Stomach smooth muscle (tissue), 2 donors: Measurements from ENCODE around the gene TMEM245.

Experiments used
- H3K27ac ChIP-seq: one replicate; pipeline ENCODE4 v1.7.0; 2013; ENCODE audit warnings: mild to moderate bottlenecking, low read length, inconsistent platforms
- H3K27me3 ChIP-seq, 2 donors: one replicate each; pipeline ENCODE4 v1.7.0; 2013; ENCODE audit warnings: low read length in 2 of 2; ENCODE audit not compliant: insufficient read depth in 2 of 2, control insufficient read depth in 1 of 2
- H3K36me3 ChIP-seq, 2 donors: one replicate each; pipeline ENCODE4 v1.7.0; 2013; ENCODE audit warnings: low read length in 2 of 2; ENCODE audit not compliant: control insufficient read depth in 2 of 2, insufficient read depth in 2 of 2
- H3K4me1 ChIP-seq: one replicate; pipeline ENCODE4 v1.7.0; 2013; ENCODE audit warnings: low read length; ENCODE audit not compliant: control insufficient read depth, insufficient read depth
- H3K4me3 ChIP-seq, 2 donors: one replicate each; pipeline ENCODE4 v1.7.0; 2013; ENCODE audit warnings: low read length in 2 of 2
- H3K9ac ChIP-seq, 2 donors: one replicate each; pipeline ENCODE4 v1.7.0; 2013; ENCODE audit warnings: low read length in 2 of 2, mild to moderate bottlenecking in 1 of 2
- H3K9me3 ChIP-seq, 2 donors: one replicate each; pipeline ENCODE4 v1.7.0; 2013; ENCODE audit warnings: low read length in 2 of 2; ENCODE audit not compliant: control insufficient read depth in 2 of 2
- donor health status: healthy.
- donor health status: Pancreatic carcinoma.

Gene TMEM245

DNA sequence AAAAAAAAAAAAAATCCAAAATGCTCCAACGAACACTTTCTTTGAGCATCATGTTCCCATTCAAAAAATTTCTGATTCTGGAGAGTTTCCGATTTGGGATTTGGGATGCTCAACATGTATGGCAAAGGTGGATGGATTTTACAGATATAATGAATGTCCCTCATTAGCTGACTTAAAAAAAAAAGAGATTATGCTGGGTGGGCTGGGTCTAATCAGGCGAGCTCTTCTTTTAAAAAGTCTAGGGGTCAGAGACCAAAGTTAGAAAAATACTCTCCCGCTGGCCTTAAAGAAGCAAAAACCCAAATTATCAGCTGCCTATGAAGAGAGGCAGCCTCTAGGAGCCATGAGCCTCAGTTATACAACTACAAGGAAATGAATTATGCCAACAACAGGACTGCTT is 91.3 kb downstream of the TMEM245 start:
- Histone ChIP-seq H3K9me3 (no peaks in the 10 kb centered on the region), H3K36me3 (peaks cover 5 to 15% of the 10 kb centered on the region in 2 donors), H3K4me1 (peaks cover 5% of the 10 kb centered on the region), H3K27ac (no peak overlapping the region), H3K9ac (no peak overlapping the region), H3K27me3 (no peaks in the 10 kb centered on the region), H3K4me3 (no peak overlapping the region)

DNA sequence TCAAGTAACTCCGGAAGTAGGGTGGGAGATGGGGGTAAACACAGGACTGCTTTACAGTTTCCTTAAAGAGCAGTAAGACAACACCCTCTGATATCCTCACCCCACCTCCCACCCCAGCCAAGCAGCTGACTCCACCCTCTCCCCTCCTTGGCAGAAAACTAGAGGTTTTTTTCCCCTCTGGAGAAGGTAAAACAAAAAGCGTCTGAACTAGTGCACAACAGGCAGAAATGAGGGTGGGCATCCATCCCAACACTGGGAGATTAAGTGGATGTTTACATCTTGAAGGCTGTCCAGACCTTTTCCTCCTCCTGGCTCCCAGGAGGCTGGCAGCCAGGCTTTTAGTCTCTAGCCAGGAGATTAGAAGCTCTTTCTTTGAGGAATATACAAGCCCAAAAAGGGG is 92.6 kb downstream of the TMEM245 start:
- H3K9ac ChIP-seq: no peak overlapping the region
- no peaks in the 10 kb centered on the region for H3K9me3 ChIP-seq
- H3K36me3 ChIP-seq: peaks cover 0 to 10% of the 10 kb centered on the region in 2 donors
- H3K27me3 ChIP-seq: no peaks in the 10 kb centered on the region
- H3K4me1 ChIP-seq: peaks cover 5% of the 10 kb centered on the region
- peak overlapping the region; percentile 18 for H3K27ac ChIP-seq
- no peak overlapping the region for H3K4me3 ChIP-seq

DNA sequence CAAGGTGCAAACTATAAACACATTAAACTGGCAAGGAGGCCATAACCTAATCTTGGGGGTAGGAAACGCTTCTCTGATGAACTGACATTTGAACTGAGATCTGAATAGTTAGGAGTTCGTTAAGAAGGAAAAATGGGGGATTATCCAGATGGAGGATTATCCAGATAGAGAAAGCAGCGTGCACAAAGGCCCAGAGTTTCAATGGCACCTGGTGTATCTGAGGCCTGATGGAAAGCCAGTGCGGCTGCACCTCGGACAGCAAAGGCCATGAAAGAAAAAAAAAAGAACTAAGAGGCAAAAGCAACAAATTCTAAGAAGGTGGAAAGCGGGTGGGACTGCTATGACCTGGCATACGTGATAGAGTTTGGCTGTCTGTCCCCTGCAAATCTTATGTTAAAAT is 93.4 kb downstream of the TMEM245 start:
- Histone ChIP-seq H3K9ac (no peak overlapping the region), H3K36me3 (peaks cover 0 to 7% of the 10 kb centered on the region in 2 donors), H3K27me3 (no peaks in the 10 kb centered on the region), H3K27ac (no peak overlapping the region), H3K4me1 (peaks cover 5% of the 10 kb centered on the region), H3K4me3 (no peak overlapping the region), H3K9me3 (no peaks in the 10 kb centered on the region)

DNA sequence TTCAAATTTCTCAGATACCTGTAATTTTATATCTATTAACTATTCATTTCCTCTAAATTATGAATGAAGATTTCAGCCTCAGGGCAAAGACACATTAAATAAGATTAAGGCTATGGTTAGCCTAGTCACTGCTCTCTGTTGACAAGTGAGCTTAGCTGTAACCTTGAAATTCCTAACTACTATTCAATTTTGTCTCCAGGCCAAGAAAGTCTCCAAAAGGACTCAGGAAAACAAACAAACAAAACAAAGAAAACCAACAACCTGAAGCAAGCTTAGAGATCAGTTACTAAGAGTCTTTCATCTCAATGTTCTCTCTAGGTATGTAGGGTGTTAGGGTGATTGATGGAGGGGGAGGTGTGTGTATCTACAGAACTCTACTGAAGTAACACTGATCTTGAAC is 96.9 kb downstream of the TMEM245 start:
- H3K9ac ChIP-seq: no peak overlapping the region
- H3K4me1 ChIP-seq: peaks cover 5% of the 10 kb centered on the region
- H3K9me3 ChIP-seq: no peaks in the 10 kb centered on the region
- no peak overlapping the region for H3K27ac ChIP-seq
- H3K4me3 ChIP-seq: no peak overlapping the region
- H3K27me3 ChIP-seq: no peaks in the 10 kb centered on the region
- H3K36me3 ChIP-seq: peaks cover 2 to 13% of the 10 kb centered on the region in 2 donors

DNA sequence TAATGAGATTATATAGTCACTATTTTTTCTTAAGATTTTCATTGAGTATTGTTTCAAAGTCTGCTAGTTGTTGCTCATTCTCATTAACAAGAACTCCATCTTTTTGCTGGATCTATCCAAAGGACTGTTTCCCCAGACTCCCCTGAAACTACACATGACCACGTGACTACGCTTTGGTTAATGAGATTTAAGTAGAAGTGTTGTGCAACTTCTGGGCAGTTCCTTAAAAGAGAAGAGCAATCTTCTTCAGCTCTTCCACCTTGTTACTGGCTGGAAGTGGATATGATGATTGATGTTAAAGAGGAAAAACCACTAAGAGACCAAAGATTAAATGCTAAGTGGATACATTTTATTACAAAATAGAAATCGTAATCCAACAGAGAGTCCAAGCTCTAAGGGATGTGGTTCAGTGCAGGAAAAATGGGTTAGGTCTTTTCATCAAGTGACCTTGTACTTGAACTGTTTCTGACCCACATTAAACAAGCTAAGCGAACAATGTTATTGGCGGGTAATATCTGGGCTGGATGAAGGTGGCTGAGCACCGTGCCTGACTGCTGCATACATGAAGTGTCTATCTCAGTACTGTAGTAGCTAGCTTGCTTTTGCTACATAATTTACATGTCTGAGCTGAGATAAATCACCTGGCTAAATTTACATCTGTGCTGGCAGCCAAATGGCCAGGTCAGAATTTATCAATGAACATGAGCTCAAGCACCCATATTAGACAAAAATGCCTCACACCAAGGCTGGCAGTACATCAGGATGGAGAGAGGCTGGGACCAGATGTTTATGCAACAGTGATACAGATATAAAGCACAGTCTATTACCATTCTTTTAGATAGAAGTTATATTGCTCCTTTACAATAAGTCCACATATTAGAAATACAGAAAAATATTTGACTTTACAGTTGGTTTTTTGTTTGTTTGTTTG is 98.9 kb downstream of the TMEM245 start:
- no peaks in the 10 kb centered on the region for H3K4me1 ChIP-seq

DNA sequence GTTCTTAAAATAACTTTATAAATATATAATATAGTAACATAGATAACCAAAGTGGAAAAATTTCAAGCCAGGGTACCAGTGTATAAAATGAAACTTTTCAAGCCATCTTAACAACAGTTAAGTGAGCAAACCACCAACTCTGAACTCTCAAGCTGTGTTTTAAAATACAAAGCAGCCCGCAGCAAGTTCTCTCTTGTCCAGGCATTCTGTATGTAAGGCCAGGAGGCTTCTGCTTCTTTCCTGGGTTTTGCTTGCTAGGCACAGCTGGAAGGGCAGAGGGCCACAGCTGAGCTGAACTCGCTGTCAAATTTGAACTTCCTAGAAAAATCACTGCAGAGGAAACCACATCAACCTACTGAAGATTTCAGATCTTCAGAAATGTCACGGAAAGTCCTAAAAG is 99.6 kb downstream of the TMEM245 start:
- Histone ChIP-seq H3K36me3 (peaks cover 2 to 20% of the 10 kb centered on the region in 2 donors), H3K27ac (no peak overlapping the region), H3K4me1 (no peaks in the 10 kb centered on the region), H3K27me3 (no peaks in the 10 kb centered on the region), H3K9ac (no peak overlapping the region), H3K4me3 (no peak overlapping the region), H3K9me3 (no peaks in the 10 kb centered on the region)

More for the DNA sequence above, 98.9 kb downstream of the TMEM245 start:
- no peak overlapping the region for H3K9ac ChIP-seq
- no peak overlapping the region for H3K27ac ChIP-seq
- no peaks in the 10 kb centered on the region for H3K27me3 ChIP-seq
- peaks cover 2 to 20% of the 10 kb centered on the region in 2 donors for H3K36me3 ChIP-seq
- H3K9me3 ChIP-seq: no peaks in the 10 kb centered on the region
- no peak overlapping the region for H3K4me3 ChIP-seq

DNA sequence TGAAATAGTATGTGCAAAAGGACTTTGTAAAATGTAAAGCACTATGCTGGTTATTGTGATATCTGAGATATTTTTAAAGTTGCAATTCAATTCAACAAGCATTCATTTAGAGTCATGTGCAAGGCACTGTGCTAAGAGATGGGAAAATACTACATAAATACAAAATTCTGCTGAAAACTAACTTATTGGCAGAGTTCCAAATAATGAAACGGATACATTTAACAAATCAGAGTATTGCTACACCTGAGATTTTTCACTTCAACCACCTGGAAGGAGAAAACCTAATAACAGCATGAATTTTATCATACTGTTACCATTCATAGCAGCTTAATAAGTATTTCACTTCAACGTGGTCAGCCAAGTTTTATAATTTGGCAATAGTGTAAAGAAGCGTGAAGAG is 100.3 kb downstream of the TMEM245 start:
- Histone ChIP-seq H3K9ac (no peak overlapping the region), H3K27me3 (no peaks in the 10 kb centered on the region), H3K4me1 (peaks cover 4% of the 10 kb centered on the region), H3K9me3 (no peaks in the 10 kb centered on the region), H3K27ac (no peak overlapping the region), H3K4me3 (no peak overlapping the region), H3K36me3 (peaks cover 2 to 19% of the 10 kb centered on the region in 2 donors)

DNA sequence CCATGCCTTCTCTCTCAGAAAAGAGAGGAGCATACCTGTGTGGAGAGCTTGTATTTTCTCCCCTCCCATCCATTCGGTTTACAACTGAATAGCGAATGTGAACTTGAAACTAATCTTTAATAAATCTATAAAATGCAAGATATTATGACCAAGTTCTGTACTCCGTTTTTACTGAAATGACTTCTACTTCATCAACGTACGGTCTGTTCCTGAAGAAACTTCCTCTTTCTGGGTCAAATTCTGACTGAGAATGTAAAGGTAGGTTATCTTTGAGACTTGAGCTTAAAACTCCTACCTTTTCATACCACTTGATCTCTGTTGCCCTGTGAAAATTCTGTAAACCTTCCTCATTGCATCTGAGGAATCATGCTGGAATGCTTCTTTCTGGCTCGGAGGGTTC is 102.3 kb downstream of the TMEM245 start:
- H3K27me3 ChIP-seq: no peaks in the 10 kb centered on the region
- peaks cover 8% of the 10 kb centered on the region for H3K4me1 ChIP-seq
- no peak overlapping the region for H3K9ac ChIP-seq
- H3K9me3 ChIP-seq: no peaks in the 10 kb centered on the region
- H3K27ac ChIP-seq: no peak overlapping the region
- peaks cover 2 to 18% of the 10 kb centered on the region in 2 donors for H3K36me3 ChIP-seq
- no peak overlapping the region for H3K4me3 ChIP-seq

DNA sequence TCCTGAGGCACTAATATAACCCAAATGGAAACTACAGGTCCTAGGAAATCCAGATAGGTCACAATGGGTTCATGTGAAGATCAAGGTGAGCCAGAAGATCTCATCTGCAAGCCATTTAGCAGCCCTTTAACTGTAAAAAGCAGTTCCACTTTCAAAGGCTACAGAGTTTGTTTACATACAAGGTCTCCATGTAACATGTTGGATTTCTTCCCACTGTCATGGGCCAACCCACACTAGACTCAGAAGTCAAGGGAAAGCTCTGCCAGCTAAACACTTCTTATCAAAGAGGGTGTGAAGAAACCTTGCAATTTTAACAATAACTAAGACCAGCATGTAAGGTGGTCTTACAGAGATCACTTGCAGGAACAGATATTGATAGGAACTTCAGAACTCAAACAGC is 102.7 kb downstream of the TMEM245 start:
- Histone ChIP-seq H3K4me1 (peaks cover 8% of the 10 kb centered on the region), H3K4me3 (no peak overlapping the region), H3K9ac (no peak overlapping the region), H3K27ac (no peak overlapping the region), H3K36me3 (peaks cover 2 to 18% of the 10 kb centered on the region in 2 donors), H3K27me3 (no peaks in the 10 kb centered on the region), H3K9me3 (no peaks in the 10 kb centered on the region)

DNA sequence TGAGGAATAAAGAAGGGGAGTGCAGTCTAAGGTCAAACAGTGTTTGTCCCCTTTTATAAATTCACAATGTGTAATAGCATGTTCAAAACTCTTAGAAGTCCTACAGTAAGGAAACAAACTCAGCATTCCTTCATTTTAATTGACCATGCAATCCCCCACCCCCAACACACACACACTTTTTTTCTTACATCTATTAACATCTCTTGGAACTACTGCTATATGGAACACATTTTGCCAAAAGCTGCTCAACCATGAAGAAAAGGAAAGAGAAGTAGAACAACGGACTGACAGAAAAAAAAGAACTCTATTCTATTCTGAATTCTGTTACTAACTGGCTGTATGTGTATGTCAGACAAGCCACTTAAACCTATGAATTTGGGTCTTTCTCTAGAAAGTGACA is 103.6 kb downstream of the TMEM245 start:
- no peaks in the 10 kb centered on the region for H3K27me3 ChIP-seq
- no peak overlapping the region for H3K4me3 ChIP-seq
- H3K4me1 ChIP-seq: peaks cover 12% of the 10 kb centered on the region
- H3K36me3 ChIP-seq: peaks cover 2 to 18% of the 10 kb centered on the region in 2 donors
- H3K27ac ChIP-seq: no peak overlapping the region
- no peak overlapping the region for H3K9ac ChIP-seq
- no peaks in the 10 kb centered on the region for H3K9me3 ChIP-seq
